GM15510 (cell line): ENCODE measurements around the gene SNX32.

Experiments used
- POLR2A ChIP-seq: IDR thresholded peaks from 3 replicates; pipeline ENCODE4 v1.6.1; 2011; ENCODE audit warnings: borderline replicate concordance; ENCODE audit not compliant: insufficient read length; ENCODE audit errors: extremely low read depth

Gene SNX32

GRCh38 chr11:65857853-65858680 lies 24.3 kb downstream of the SNX32 start, which contains the start of gene CFL1:
Gene CFL1, minus strand, starts transcription at chr11:65858180. Its CDS starts 81 bp downstream, at chr11:65858099.
- TF ChIP-seq POLR2A, result peak; percentile 99

- TF ChIP-seq POLR2A, result no peak
These were observed 24.9 kb downstream of the SNX32 start for GRCh38 chr11:65858681-65859087.

DNA sequence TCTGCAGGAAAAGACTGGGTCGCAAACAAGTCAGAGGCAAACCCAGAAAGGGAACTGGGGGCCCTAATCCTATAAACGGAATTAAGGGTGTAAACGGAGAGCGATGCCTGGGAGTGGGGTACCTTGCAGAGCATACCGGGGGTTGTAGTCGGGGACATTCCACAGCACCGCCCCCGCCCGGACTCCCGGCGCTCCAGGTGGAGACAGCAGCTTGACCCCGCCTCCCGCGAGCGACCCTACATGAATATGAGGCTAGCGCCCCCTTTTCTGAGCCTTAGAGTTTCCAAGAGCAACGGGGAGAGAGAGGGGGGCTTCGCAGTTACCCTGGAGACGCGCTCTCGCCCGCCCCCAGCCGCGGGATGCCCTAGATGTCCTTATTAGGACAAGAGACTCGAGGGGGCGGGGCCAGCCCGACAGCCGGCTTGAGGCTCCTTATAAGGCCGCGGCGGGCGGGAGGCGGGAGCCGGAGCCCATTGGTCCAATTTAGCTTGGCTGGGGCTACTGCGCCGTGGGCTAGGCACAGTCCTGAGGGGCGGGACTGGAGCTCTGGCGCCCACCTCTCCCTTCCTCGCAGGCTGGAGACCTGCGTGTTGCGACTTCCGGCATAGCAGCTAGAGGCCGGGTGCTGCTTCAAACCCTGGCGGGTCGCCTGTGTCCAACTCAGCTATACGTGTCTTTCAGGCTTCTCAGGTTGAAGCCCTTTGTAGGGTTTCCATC lies 25.5 kb downstream of the SNX32 start:
- peak; percentile 98 for TF ChIP-seq POLR2A

DNA sequence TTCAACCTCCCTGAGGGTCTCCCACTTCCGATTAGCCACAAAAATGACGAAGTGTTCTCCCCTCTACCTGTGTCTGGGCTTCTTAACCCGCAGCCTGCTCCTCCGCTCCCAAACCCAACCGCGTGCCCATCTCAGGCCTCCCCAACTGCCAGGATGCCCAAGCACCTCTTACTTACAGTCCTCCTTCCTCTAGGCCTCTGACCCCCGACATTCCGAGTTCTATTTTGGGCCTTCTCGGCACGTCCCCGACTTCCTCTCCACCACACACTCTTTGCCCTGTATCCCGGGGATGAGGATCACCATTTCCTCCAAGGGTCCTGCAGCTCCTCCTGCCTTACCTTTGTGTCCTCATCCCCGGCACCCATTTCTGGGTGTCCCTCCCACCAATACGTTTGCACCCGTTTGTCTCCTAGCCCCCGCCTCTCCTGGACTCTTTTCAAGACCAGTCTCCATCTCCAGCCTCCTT lies 26.1 kb downstream of the SNX32 start:
- no peak for TF ChIP-seq POLR2A

GRCh38 chr11:65860278-65861164 lies 26.8 kb downstream of the SNX32 start, which contains the start of gene MUS81:
Gene MUS81, plus strand, starts transcription at chr11:65860433. Its CDS starts 321 bp downstream, at chr11:65860754.
- TF ChIP-seq POLR2A, result peak; percentile 69

GRCh38 chr11:65861165-65861505 lies 27.4 kb downstream of the SNX32 start:
- no peak for TF ChIP-seq POLR2A

GRCh38 chr11:65861533-65862183 lies 27.9 kb downstream of the SNX32 start:
- no peak for TF ChIP-seq POLR2A

DNA sequence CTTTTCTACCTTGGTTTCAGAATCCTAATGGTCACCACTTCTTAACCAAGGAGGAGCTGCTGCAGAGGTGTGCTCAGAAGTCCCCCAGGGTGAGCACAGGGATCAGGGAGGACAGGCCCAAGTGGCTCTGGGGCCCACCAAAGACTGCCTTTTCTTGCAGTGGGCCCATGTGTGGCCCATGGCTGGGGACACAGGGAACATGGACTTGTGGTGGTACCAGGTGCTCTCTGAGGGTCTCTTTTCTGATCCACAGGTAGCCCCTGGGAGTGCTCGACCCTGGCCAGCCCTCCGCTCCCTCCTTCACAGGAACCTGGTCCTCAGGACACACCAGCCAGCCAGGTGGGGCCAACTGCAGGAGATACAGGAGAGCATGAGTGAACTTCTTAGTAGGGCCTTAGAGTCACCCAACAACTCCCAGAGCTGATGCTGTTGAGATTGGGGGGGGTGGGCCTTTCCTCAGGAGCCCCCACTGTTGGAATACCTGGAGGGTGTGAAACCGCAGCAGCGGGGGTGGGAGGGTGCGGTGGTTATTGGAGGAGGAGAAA lies 28.5 kb downstream of the SNX32 start:
- TF ChIP-seq POLR2A, result no peak

GRCh38 chr11:65862941-65863888 lies 29.5 kb downstream of the SNX32 start:
- no peak for TF ChIP-seq POLR2A

DNA sequence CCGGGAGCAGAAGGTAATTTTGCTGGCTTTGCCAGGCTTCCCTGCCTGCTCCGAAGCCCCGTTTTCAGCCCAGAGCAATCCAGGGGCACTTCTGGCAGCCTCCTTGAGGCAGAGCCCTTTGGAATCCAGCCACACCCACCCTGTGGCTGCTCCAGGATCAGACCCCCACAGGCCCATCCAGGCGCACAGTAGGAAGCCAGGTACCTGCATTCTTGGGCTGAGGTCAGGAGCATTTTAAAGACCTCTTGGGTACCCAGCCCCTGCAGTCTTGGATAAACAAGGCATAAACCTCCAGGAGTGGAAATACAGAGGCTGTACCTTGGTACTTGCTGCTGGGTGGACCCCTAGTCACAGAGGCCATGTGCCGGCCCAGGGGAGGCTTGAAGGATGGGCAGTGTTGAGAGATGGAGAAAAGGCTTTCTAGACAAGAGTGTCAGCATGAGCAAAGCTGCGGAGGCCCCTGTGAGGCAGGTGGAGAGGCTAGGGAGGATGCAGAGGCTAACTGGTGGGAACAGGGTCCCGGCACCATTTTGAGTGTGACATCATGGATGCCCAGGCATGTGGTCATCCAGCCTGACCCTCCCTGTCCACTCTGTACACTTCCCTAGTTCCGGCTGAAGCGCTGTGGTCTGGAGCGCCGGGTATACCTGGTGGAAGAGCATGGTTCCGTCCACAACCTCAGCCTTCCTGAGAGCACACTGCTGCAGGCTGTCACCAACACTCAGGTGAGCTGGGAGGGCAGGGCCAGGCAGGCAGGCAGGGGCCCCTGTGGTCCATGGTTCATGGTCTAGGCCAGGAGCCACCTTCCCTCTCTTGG lies 30.3 kb downstream of the SNX32 start:
- TF ChIP-seq POLR2A, result no peak

DNA sequence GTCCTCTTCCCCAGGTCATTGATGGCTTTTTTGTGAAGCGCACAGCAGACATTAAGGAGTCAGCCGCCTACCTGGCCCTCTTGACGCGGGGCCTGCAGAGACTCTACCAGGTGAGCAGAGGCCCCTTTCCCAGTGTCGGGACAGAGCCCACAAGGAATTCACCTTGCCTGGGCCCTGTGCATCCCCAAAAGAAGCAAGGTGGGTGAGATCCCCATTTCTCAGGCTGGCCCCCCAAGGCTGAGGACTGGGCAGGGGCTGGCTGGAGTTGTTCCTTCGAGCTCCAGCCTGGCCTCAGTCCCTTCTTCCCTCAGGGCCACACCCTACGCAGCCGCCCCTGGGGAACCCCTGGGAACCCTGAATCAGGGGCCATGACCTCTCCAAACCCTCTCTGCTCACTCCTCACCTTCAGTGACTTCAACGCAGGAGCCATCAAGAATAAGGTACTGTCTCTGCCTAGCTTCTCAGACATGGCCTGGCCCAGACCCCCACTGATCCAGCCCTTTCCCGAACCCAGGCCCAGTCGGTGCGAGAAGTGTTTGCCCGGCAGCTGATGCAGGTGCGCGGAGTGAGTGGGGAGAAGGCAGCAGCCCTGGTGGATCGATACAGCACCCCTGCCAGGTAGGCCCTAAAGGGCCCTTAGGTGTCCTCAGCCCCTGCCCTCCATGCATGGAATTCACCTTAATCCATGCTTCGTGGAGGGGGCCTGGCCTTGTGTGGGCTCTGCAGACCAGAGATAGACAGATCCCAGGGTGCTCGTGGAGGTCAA lies 31.1 kb downstream of the SNX32 start:
- TF ChIP-seq POLR2A, result no peak
